Endodermal cell (in vitro differentiated cells): ENCODE data around the gene LPIN1. TPM values are rescaled to one million over a fixed set of nuclear protein-coding genes. Genes with fewer than 3 reads are reported as not detected.
A peak's percentile ranks its signal among the peaks of the same experiment; 100 is the strongest.

Experiments used
- DNase-seq: peaks from one replicate; pipeline ENCODE4 v3.0.0-alpha.2; 2017
- H3K27ac ChIP-seq: 2 replicates; pipeline ENCODE4 v1.5.1; 2013; ENCODE audit warnings: mild to moderate bottlenecking, low read depth, low read length, moderate library complexity
- H3K27me3 ChIP-seq: 2 replicates; pipeline ENCODE4 v1.6.1; 2013; ENCODE audit warnings: mild to moderate bottlenecking, low read length, moderate library complexity; ENCODE audit not compliant: insufficient read depth, control insufficient read depth, poor library complexity, severe bottlenecking
- H3K36me3 ChIP-seq: 2 replicates; pipeline ENCODE4 v1.7.0; 2013; ENCODE audit warnings: mild to moderate bottlenecking, low read length, moderate library complexity; ENCODE audit not compliant: control insufficient read depth, insufficient read depth
- H3K4me1 ChIP-seq: one replicate; pipeline ENCODE4 v1.7.0; 2013; ENCODE audit warnings: low read length; ENCODE audit not compliant: control insufficient read depth, insufficient read depth
- H3K4me3 ChIP-seq: 2 replicates; pipeline ENCODE4 v1.5.1; 2013; ENCODE audit warnings: mild to moderate bottlenecking, low read length, moderate library complexity
- H3K9ac ChIP-seq: 2 replicates; pipeline ENCODE4 v1.6.1; 2013; ENCODE audit warnings: mild to moderate bottlenecking, low read length, moderate library complexity; ENCODE audit not compliant: poor library complexity, severe bottlenecking; ENCODE audit errors: extremely low read depth
- H3K9me3 ChIP-seq: 2 replicates; pipeline ENCODE4 v1.6.1; 2013; ENCODE audit warnings: mild to moderate bottlenecking, low read length, moderate library complexity; ENCODE audit not compliant: control insufficient read depth
- H3K27ac Mint-ChIP-seq: 2 replicates; pipeline ENCODE4 v1.8.0; 2020; ENCODE audit warnings: mixed read lengths
- H3K27me3 Mint-ChIP-seq: 2 replicates; pipeline ENCODE4 v1.8.0; 2021; ENCODE audit warnings: mild to moderate bottlenecking, mixed read lengths; ENCODE audit not compliant: insufficient read depth
- H3K36me3 Mint-ChIP-seq: 2 replicates; pipeline ENCODE4 v1.8.0; 2020; ENCODE audit warnings: low read depth, mixed read lengths
- H3K4me1 Mint-ChIP-seq: 2 replicates; pipeline ENCODE4 v1.8.0; 2020; ENCODE audit warnings: mixed read lengths
- H3K4me3 Mint-ChIP-seq: 2 replicates; pipeline ENCODE4 v1.8.0; 2020; ENCODE audit warnings: mild to moderate bottlenecking, moderate library complexity, mixed read lengths
- H3K9me3 Mint-ChIP-seq: 2 replicates; pipeline ENCODE4 v1.8.0; 2020; ENCODE audit warnings: mild to moderate bottlenecking, mixed read lengths
- WGBS, 2 experiments: methylation state at CpG; one replicate each; pipeline versions ENCODE4 v1.1.5 to v1.1.7; 2013; ENCODE audit warnings: missing lambda C conversion rate in 2 of 2, mixed read lengths in 1 of 2; ENCODE audit not compliant: insufficient coverage in 1 of 2, insufficient read length in 1 of 2; 5-methylcytosine and 5-hydroxymethylcytosine counted together
- total RNA-seq, 2 donors: library from RNA; stranded (reverse); fragmentation: NEBNext Ultra II Directional in 1 of 2; extraction: Animal tissue kit (Norgen Biotek cat#: 25700) in 1 of 2; gene quantifications; 2 replicates in 1 of 2; 3 replicates in 1 of 2; pipeline ENCODE4 v1.2.1, GENCODE V29; 2021
- TF ChIP-seq, protein P1 (sequence below): fragments of 200-600 bp; sonication (generic); conservative IDR thresholded peaks from 2 replicates; pipeline ENCODE4 v1.5.0; 2021; ENCODE audit warnings: antibody characterized with exemption, mild to moderate bottlenecking

Gene LPIN1
- total RNA-seq, 2 donors from 2014 or later = 23.9 to 24.3 TPM

GRCh38 chr2:11828933-11829323 is 82.5 kb downstream of the LPIN1 start:
- Histone ChIP-seq H3K4me3 (no peak overlapping the region), H3K9me3 (no peaks in the 10 kb centered on the region), H3K27ac (no peak overlapping the region), H3K36me3 (no peaks in the 10 kb centered on the region), H3K27me3 (no peaks in the 10 kb centered on the region), H3K9ac (no peak overlapping the region), H3K4me1 (peaks cover 6% of the 10 kb centered on the region)
- 87 to 100% methylated on average over 2 to 3 of the region's 3 CpGs for WGBS, 2 experiments
- Mint-ChIP-seq H3K9me3 (no peaks in the 10 kb centered on the region), H3K27ac (peak overlapping the region; percentile 72), H3K27me3 (no peaks in the 10 kb centered on the region), H3K36me3 (peaks cover 10% of the 10 kb centered on the region), H3K4me3 (no peak overlapping the region), H3K4me1 (peaks cover 16% of the 10 kb centered on the region)
- no peak for DNase-seq
- TF ChIP-seq, protein P1, sequence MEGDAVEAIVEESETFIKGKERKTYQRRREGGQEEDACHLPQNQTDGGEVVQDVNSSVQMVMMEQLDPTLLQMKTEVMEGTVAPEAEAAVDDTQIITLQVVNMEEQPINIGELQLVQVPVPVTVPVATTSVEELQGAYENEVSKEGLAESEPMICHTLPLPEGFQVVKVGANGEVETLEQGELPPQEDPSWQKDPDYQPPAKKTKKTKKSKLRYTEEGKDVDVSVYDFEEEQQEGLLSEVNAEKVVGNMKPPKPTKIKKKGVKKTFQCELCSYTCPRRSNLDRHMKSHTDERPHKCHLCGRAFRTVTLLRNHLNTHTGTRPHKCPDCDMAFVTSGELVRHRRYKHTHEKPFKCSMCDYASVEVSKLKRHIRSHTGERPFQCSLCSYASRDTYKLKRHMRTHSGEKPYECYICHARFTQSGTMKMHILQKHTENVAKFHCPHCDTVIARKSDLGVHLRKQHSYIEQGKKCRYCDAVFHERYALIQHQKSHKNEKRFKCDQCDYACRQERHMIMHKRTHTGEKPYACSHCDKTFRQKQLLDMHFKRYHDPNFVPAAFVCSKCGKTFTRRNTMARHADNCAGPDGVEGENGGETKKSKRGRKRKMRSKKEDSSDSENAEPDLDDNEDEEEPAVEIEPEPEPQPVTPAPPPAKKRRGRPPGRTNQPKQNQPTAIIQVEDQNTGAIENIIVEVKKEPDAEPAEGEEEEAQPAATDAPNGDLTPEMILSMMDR = no peak

- no peak overlapping the region for H3K4me3 ChIP-seq
- H3K27ac Mint-ChIP-seq = peak overlapping the region; percentile 95
Observed at GRCh38 chr2:11829324-11829946, 83.0 kb downstream of the LPIN1 start.

GRCh38 chr2:11829947-11830707 is 83.7 kb downstream of the LPIN1 start:
- H3K27ac ChIP-seq = peak overlapping the region; percentile 79
- H3K4me1 ChIP-seq = peaks cover 6% of the 10 kb centered on the region
- no peaks in the 10 kb centered on the region for H3K36me3 ChIP-seq
- WGBS, 2 experiments = 23 to 28% methylated on average over 15 to 17 of the region's 17 CpGs
- H3K27me3 Mint-ChIP-seq = no peaks in the 10 kb centered on the region
- TF ChIP-seq, protein P1 = peak; percentile 62
- peak overlapping the region; percentile 14 for H3K4me3 Mint-ChIP-seq
- peak; percentile 93 for DNase-seq
- no peaks in the 10 kb centered on the region for H3K27me3 ChIP-seq
- no peak overlapping the region for H3K4me3 ChIP-seq
- H3K9ac ChIP-seq = no peak overlapping the region
- H3K27ac Mint-ChIP-seq = peak overlapping the region; percentile 95
- H3K9me3 ChIP-seq = no peaks in the 10 kb centered on the region
- peaks cover 5% of the 10 kb centered on the region for H3K9me3 Mint-ChIP-seq
- H3K4me1 Mint-ChIP-seq = peaks cover 16% of the 10 kb centered on the region
- H3K36me3 Mint-ChIP-seq = peaks cover 3% of the 10 kb centered on the region

More at GRCh38 chr2:11829324-11829946, 83.0 kb downstream of the LPIN1 start:
- WGBS, 2 experiments = 27 to 29% methylated on average over 9 to 11 of the region's 11 CpGs
- no peak overlapping the region for H3K9ac ChIP-seq
- Mint-ChIP-seq H3K27me3 (no peaks in the 10 kb centered on the region), H3K4me1 (peaks cover 16% of the 10 kb centered on the region), H3K36me3 (peaks cover 6% of the 10 kb centered on the region), H3K9me3 (peaks cover 4% of the 10 kb centered on the region), H3K4me3 (peak overlapping the region; percentile 14)
- DNase-seq = peak; percentile 95
- H3K27ac ChIP-seq = peak overlapping the region; percentile 79
- H3K4me1 ChIP-seq = peaks cover 6% of the 10 kb centered on the region
- H3K9me3 ChIP-seq = no peaks in the 10 kb centered on the region
- TF ChIP-seq, protein P1 = peak; percentile 87
- no peaks in the 10 kb centered on the region for H3K36me3 ChIP-seq
- H3K27me3 ChIP-seq = no peaks in the 10 kb centered on the region
